Measurements from ENCODE around the gene MIEN1. TPM values are rescaled to one million over a fixed set of nuclear protein-coding genes. Genes with fewer than 3 reads are reported as not detected.

The MIEN1 gene
- total and polyA plus RNA-seq, 2 of the 13 experiments (the other 11 are each of a cell fraction or from before 2014, with no cell fraction given) = 40.6 to 56.6 TPM

GRCh38 chr17:39730095-39730921, at the start of gene MIEN1 (continued):
- TF ChIP-seq CBFB (CRISPR knock-in tag; IDR thresholded peaks at IDR 0.05) = peak; percentile 88
- no peak for TF ChIP-seq U2AF2 (IDR thresholded peaks at IDR 0.05; ENCODE audit: low read depth, low read length)
- no peak; the same call in 1 of the 2 replicates for TF ChIP-seq MTERF4 (CRISPR knock-in tag; IDR thresholded peaks at IDR 0.05)
- no peak for TF ChIP-seq CCAR2 (optimal IDR thresholded peaks at IDR 0.05; ENCODE audit: low read depth, low read length)
- TF ChIP-seq ZMYM3 (CRISPR knock-in tag; IDR thresholded peaks at IDR 0.05) = peak; percentile 45; the same call in 1 of the 2 replicates
- peak; percentile 95 for TF ChIP-seq ZFP90 (CRISPR knock-in tag; IDR thresholded peaks at IDR 0.05; ENCODE audit: borderline replicate concordance)
- peak; percentile 50; the same call in 1 of the 2 replicates for TF ChIP-seq GTF2F1 (IDR thresholded peaks at IDR 0.05; ENCODE audit: low read length)
- peak; percentile 95 for TF ChIP-seq IKZF4 (CRISPR knock-in tag; IDR thresholded peaks at IDR 0.05; ENCODE audit: borderline replicate concordance, low read depth, not compliant biosample characterization)
- no peak for TF ChIP-seq ZFP1 (CRISPR knock-in tag; IDR thresholded peaks at IDR 0.05)
- no peak for TF ChIP-seq NR0B2 (CRISPR knock-in tag; IDR thresholded peaks at IDR 0.05)
- peak; percentile 88 for TF ChIP-seq TBX2 (CRISPR knock-in tag; IDR thresholded peaks at IDR 0.05; ENCODE audit: borderline replicate concordance)
- TF ChIP-seq KMT2A (CRISPR knock-in tag; IDR thresholded peaks at IDR 0.05) = peak; percentile 86; the same call in 1 of the 2 replicates
- TF ChIP-seq TCF7L2 (IDR thresholded peaks at IDR 0.05; ENCODE audit: low read depth, low read length) = no peak
- no peak for TF ChIP-seq TEF (CRISPR knock-in tag; IDR thresholded peaks at IDR 0.05)
- no peak; the same call in 1 of the 2 replicates for TF ChIP-seq JDP2 (CRISPR knock-in tag; IDR thresholded peaks at IDR 0.05; ENCODE audit: borderline replicate concordance)
- TF ChIP-seq HNRNPK (IDR thresholded peaks at IDR 0.05; ENCODE audit: low read depth, low read length, poor library complexity, severe bottlenecking) = peak; percentile 96
- peak; percentile 75; the same call in 1 of the 2 replicates for TF ChIP-seq ZNF230 (CRISPR knock-in tag; IDR thresholded peaks at IDR 0.05)
- no peak; the same call in 1 of the 2 replicates for TF ChIP-seq WIZ (CRISPR knock-in tag; IDR thresholded peaks at IDR 0.05)
- peak; percentile 61; the same call in 1 of the 2 replicates for TF ChIP-seq SOX5 (CRISPR knock-in tag; IDR thresholded peaks at IDR 0.05; ENCODE audit: borderline replicate concordance)
- 0 out of 2 replicates have a peak, but pooled peaks have one; percentile 81 for TF ChIP-seq TBP (CRISPR knock-in tag; IDR thresholded peaks at IDR 0.05)
- peak; percentile 63; the same call in 1 of the 2 replicates for TF ChIP-seq KLF6 (CRISPR knock-in tag; IDR thresholded peaks at IDR 0.05)
- peak; percentile 77; the same call in 1 of the 2 replicates for TF ChIP-seq GFI1 (CRISPR knock-in tag; IDR thresholded peaks at IDR 0.05; ENCODE audit: borderline replicate concordance)
- TF ChIP-seq ZNF441 (CRISPR knock-in tag; IDR thresholded peaks at IDR 0.05; ENCODE audit: borderline replicate concordance) = peak; percentile 65; the same call in 1 of the 2 replicates
- TF ChIP-seq GABPB1 (CRISPR knock-in tag; IDR thresholded peaks at IDR 0.05) = peak; percentile 94
- TF ChIP-seq ZNF484 (CRISPR knock-in tag; IDR thresholded peaks at IDR 0.05; ENCODE audit: borderline replicate concordance, low read depth) = no peak
- TF ChIP-seq EED (CRISPR knock-in tag; IDR thresholded peaks at IDR 0.05) = no peak; the same call in 1 of the 2 replicates
- peak; percentile 58; the same call in 1 of the 2 replicates for TF ChIP-seq ZNF12 (CRISPR knock-in tag; IDR thresholded peaks at IDR 0.05)

Data from HepG2 (cell line).